Spleen (tissue), 7 donors: Measurements from ENCODE around the gene PDGFA.

Source experiments
- CTCF ChIP-seq, 11 experiments: fragments of 200-600 bp in 7 of 11; fragments of 450-650 bp in 4 of 11; sonication (generic) in 4 of 11; IDR thresholded peaks in 8 of 11; conservative IDR thresholded peaks in 3 of 11; 1 replicate in 7 of 11; 2 replicates in 4 of 11; pipeline versions ENCODE4 v1.4.0 to v1.8.0; 2016 to 2021; ENCODE audit warnings: antibody characterized with exemption in 11 of 11, inconsistent platforms in 4 of 11, mild to moderate bottlenecking in 1 of 11
- POLR2A ChIP-seq, 3 donors: fragments of 450-650 bp; IDR thresholded peaks; one replicate each; pipeline ENCODE4 v1.5.1; 2017; ENCODE audit warnings: antibody characterized with exemption in 3 of 3, mild to moderate bottlenecking in 1 of 3
- POLR2AphosphoS5 ChIP-seq, 3 donors: sonication (generic); formaldehyde crosslinking; IDR thresholded peaks; one replicate each; pipeline ENCODE4 v1.5.1; 2017; ENCODE audit warnings: antibody characterized with exemption in 3 of 3
- donor health status: DM: no; HTN: no; CAD: no; lungs with moderate emphysema.
- donor health status: DM: no; HTN: no; CAD: no.
- donor health status: DM: no; HTN: no; CAD: no.

GRCh38 chr7:494906-495305 is 24.7 kb downstream of the PDGFA start:
- no peak for TF ChIP-seq CTCF (IDR thresholded peaks at IDR 0.05 in 8 of 11, conservative IDR thresholded peaks at IDR 0.05 in 3 of 11)
- TF ChIP-seq POLR2A (IDR thresholded peaks at IDR 0.05) = no peak
- peak in 1 of 3 donors; percentile 15 for TF ChIP-seq POLR2AphosphoS5 (IDR thresholded peaks at IDR 0.05)
